Measurements from ENCODE around the gene GMCL2.

GMCL2 gene

GRCh38 chr5:178136990-178137389 is 50.2 kb downstream of the GMCL2 start:
- no peak for TF ChIP-seq CTCF (IDR thresholded peaks at IDR 0.05; ENCODE audit: low read depth, low read length, missing control alignments)
- Histone ChIP-seq H3K36me3 (replicated peaks) (no peaks in the 10 kb centered on the region), H3K27me3 (replicated peaks) (no peaks in the 10 kb centered on the region), H3K27ac (no peak overlapping the region), H3K4me3 (ENCODE audit: low read depth, low read length) (no peak overlapping the region)
- in situ Hi-C loops (cut with HindIII; ENCODE audit: low pct_ligation_motif_present, low sequenced_read_pairs) = no loop called here
- no peak for DNase-seq

Measured in brain microvascular endothelial cell (primary cell).